ENCODE measurements around the gene TTC7B.

The TTC7B gene

GRCh38 chr14:90608929-90609341 lies 207.3 kb downstream of the TTC7B start:
- in situ Hi-C loops (cut with HindIII; ENCODE audit: low sequenced_read_pairs), result no loop called here
- DNase-seq (ENCODE audit: low read depth), result peak; percentile 49
- no peak for TF ChIP-seq CTCF (IDR thresholded peaks at IDR 0.05; ENCODE audit: low read depth, low read length, missing control alignments)
- H3K4me3 ChIP-seq (ENCODE audit: low read depth, low read length), result no peak overlapping the region

- no peak for TF ChIP-seq CTCF (IDR thresholded peaks at IDR 0.05; ENCODE audit: low read depth, low read length, missing control alignments)
- DNase-seq (ENCODE audit: low read depth), result no peak
- in situ Hi-C loops (cut with HindIII; ENCODE audit: low sequenced_read_pairs), result no loop called here
- H3K4me3 ChIP-seq (ENCODE audit: low read depth, low read length), result no peak overlapping the region
Observed at GRCh38 chr14:90608281-90608680, 207.9 kb downstream of the TTC7B start.

GRCh38 chr14:90607141-90607540 lies 209.1 kb downstream of the TTC7B start:
- in situ Hi-C loops (cut with HindIII; ENCODE audit: low sequenced_read_pairs), result no loop called here
- no peak for TF ChIP-seq CTCF (IDR thresholded peaks at IDR 0.05; ENCODE audit: low read depth, low read length, missing control alignments)
- peak; percentile 27 for DNase-seq (ENCODE audit: low read depth)
- no peak overlapping the region for H3K4me3 ChIP-seq (ENCODE audit: low read depth, low read length)

- TF ChIP-seq CTCF (IDR thresholded peaks at IDR 0.05; ENCODE audit: low read depth, low read length, missing control alignments), result no peak
- DNase-seq (ENCODE audit: low read depth), result no peak
- in situ Hi-C loops (cut with HindIII; ENCODE audit: low sequenced_read_pairs), result no loop called here
- no peak overlapping the region for H3K4me3 ChIP-seq (ENCODE audit: low read depth, low read length)
Observed at GRCh38 chr14:90606434-90606833, 209.8 kb downstream of the TTC7B start.

- no peak overlapping the region for H3K4me3 ChIP-seq (ENCODE audit: low read depth, low read length)
- no peak for TF ChIP-seq CTCF (IDR thresholded peaks at IDR 0.05; ENCODE audit: low read depth, low read length, missing control alignments)
- in situ Hi-C loops (cut with HindIII; ENCODE audit: low sequenced_read_pairs), result no loop called here
- no peak for DNase-seq (ENCODE audit: low read depth)
Observed at GRCh38 chr14:90605430-90605829, 210.8 kb downstream of the TTC7B start.

- in situ Hi-C loops (cut with HindIII; ENCODE audit: low sequenced_read_pairs), result no loop called here
- DNase-seq (ENCODE audit: low read depth), result peak; percentile 11
- no peak overlapping the region for H3K4me3 ChIP-seq (ENCODE audit: low read depth, low read length)
- no peak for TF ChIP-seq CTCF (IDR thresholded peaks at IDR 0.05; ENCODE audit: low read depth, low read length, missing control alignments)
Observed at GRCh38 chr14:90604356-90604755, 211.9 kb downstream of the TTC7B start.

GRCh38 chr14:90603841-90604240 lies 212.4 kb downstream of the TTC7B start:
- in situ Hi-C loops (cut with HindIII; ENCODE audit: low sequenced_read_pairs), result no loop called here

More at GRCh38 chr14:90603841-90604240, 212.4 kb downstream of the TTC7B start:
- no peak overlapping the region for H3K4me3 ChIP-seq (ENCODE audit: low read depth, low read length)
- TF ChIP-seq CTCF (IDR thresholded peaks at IDR 0.05; ENCODE audit: low read depth, low read length, missing control alignments), result no peak
- no peak for DNase-seq (ENCODE audit: low read depth)
